T47D (cell line): ENCODE results near the gene RBM33.
"Not testable (repeated sequence)": the region's sequence is repeated elsewhere in the genome, so short reads cannot be mapped to it uniquely, and the experiment has no call there.

Experiments
- DNase-seq, 2 experiments: peaks; one replicate each; pipeline versions ENCODE4 v3.0.0 to v3.0.0-alpha.2; 2011 to 2012; ENCODE audit warnings: low read depth in 1 of 2, low spot score in 1 of 2
- JUND ChIP-seq: IDR thresholded peaks from 2 replicates; pipeline ENCODE4 v1.6.1; 2012; ENCODE audit warnings: low read depth
- in situ Hi-C: cut with HindIII; loops from 2 replicates; pipeline ENCODE4 v1.10.0; 2016; ENCODE audit warnings: low sequenced_read_pairs, low pct_unique_long_range_greater_than_20kb

RBM33 gene

DNA sequence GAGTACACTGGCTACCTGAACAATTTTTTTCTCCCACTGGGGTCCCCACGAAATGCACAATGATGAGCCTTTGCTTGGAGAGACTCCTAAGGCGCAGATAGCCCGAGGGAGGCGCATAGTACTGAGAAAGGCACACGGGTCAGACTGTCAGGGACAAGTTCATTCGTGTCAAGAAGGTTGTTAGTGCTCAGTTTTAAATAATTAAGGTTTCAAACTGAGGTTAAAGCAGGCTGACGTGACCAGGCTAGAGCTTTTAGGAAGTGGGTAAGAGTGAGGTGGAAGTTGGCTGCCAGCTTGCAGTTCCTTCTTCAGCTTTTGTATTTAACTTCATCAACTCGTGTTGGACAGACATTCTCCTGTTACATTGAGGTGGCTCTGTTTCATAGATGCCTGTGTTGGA lies 31.6 kb downstream of the RBM33 start:
- in situ Hi-C loops = no loop called here
- no peak for DNase-seq
- TF ChIP-seq JUND = no peak

GRCh38 chr7:155677688-155678087 lies 33.2 kb downstream of the RBM33 start:
- in situ Hi-C loops = no loop called here
- DNase-seq = no peak
- no peak for TF ChIP-seq JUND

- TF ChIP-seq JUND = no peak
- in situ Hi-C loops = no loop called here
- no peak for DNase-seq
Measured at GRCh38 chr7:155680124-155680523, 35.7 kb downstream of the RBM33 start.

- TF ChIP-seq JUND = no peak
- in situ Hi-C loops = no loop called here
- DNase-seq = no peak
Measured at GRCh38 chr7:155680864-155681263, 36.4 kb downstream of the RBM33 start.

DNA sequence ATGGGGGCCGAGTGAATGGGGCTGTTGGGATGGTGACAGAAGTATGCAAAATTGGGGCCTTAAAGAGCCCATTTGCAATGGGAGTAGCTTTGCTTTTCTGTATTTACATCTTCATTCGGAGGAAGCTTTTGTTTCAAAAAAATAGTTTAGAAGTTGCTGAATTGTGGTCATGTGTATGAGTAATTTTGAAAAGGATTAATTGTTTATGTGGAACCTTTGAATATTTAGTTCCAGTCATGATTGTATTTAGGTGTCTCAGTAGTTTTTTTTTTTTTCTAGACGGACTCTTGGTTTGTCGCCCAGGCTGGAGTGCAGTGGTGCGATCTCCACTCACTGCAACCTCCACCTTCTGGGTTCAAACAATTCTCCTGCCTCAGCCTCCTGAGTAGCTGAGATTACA lies 37.2 kb downstream of the RBM33 start:
- no peak for DNase-seq
- in situ Hi-C loops = no loop called here
- no peak for TF ChIP-seq JUND

DNA sequence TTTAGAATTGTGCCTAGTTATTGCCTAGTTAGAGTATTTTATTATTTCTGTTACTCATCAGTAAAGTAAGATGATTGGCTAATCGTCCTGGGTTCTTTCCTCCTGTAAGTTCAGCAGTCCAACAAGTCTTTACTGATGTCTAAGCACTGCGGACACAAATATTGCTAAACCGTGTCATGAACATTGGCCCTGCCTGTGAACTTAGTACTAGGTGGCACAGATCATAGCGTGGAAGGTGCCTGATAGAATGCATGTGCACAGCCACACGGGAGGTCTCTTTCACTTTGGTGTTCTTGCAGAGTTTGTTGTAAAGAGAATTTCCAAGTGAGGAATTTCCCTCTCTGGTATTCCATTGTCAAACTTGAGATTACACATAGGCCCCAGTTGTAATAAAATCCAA lies 38.0 kb downstream of the RBM33 start:
- TF ChIP-seq JUND = no peak
- in situ Hi-C loops = no loop called here
- DNase-seq = no peak

- no peak for DNase-seq
- no peak for TF ChIP-seq JUND
- in situ Hi-C loops = no loop called here
Measured at GRCh38 chr7:155683098-155683497, 38.6 kb downstream of the RBM33 start.

DNA sequence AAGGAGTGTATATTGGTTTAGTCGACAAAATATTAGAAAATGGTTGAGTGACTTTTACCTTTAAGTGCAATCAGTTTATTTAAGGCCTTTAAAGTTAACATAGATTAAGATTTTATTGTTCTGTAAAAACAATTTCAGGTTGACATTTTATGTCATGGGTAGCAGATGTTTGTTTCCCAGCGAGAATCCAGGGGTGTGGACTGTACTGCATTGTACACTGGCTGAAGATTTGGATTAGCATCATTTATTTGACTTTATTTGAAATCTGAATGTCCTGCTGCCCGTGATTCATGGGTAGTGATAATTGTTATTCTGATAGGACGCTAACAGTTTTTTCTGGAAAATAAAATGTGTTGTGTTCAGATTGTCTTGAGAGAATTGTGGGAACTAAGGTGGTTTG lies 39.3 kb downstream of the RBM33 start:
- in situ Hi-C loops = no loop called here
- no peak for DNase-seq
- TF ChIP-seq JUND = no peak

DNA sequence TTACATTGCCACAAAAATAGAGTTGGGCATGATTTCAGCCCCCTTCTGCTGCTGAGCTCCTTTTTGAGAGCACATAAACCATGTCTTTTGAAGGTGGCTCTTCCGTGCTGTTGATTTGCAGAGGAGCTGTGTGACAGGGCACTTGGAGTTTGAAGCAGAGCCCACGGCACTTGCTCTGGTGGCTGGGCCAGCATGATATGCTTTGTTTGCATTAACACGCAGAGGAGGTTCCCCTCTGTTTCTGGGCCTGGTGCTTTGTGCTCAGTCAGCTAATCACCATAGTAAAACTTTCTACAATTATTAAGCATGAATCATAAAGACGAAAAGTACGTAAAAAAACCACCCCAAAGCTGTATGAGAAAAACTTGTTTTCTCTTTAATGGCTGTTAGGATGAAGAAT lies 40.1 kb downstream of the RBM33 start:
- TF ChIP-seq JUND = no peak
- in situ Hi-C loops = no loop called here
- no peak for DNase-seq

DNA sequence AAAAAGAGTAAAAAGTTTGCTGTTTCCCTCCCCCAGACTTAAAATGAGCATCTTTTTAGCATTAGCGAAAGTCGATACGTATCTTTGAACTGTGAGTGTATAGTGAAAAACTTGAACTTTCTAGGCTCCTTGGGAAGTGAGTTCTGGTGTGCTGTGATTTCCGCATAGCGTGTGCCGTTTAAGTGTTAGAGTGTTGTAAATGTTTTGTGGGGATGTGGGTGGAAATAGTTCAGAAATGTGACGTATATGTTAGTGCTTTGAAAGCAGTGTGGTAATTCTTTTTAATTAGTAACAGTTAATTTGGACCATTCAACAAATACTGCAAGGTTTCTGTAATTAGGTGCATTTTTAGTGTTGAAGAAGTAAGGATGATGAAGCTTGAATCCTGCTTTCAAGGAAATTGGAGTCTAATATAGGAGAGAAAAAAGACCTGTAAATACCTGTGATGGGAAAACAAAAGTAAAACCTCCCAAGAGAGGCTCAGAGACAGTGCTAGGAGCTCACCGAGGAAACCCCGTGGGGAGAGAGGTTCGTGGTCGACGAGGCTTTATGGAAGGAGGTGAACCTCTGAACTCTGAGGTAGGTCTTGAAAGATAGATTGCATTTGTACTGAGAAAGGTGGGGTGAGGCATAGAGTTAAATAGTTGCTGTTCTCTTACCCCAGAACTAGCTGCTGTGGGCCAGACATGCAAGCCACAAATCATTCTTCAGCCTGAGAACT lies 40.8 kb downstream of the RBM33 start:
- TF ChIP-seq JUND = no peak
- no peak for DNase-seq
- in situ Hi-C loops = no loop called here

DNA sequence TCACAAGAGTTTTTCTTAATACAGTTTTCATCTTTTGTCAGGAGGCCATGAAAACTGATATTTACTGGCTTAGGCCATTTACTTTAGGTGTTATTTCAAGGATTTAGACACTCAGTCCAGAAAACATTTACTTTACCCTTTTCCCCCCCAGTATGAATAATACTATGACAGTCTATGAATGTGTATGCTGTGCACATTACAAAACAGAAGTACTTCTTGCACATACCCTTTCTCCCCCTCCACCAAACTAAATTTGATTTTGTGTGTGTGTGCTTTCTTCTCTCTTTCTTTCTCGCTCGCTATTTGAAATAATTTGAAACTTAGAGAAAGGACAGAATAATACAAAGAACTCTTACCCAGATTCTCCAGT lies 41.3 kb downstream of the RBM33 start:
- no peak for DNase-seq
- in situ Hi-C loops = no loop called here
- no peak for TF ChIP-seq JUND

DNA sequence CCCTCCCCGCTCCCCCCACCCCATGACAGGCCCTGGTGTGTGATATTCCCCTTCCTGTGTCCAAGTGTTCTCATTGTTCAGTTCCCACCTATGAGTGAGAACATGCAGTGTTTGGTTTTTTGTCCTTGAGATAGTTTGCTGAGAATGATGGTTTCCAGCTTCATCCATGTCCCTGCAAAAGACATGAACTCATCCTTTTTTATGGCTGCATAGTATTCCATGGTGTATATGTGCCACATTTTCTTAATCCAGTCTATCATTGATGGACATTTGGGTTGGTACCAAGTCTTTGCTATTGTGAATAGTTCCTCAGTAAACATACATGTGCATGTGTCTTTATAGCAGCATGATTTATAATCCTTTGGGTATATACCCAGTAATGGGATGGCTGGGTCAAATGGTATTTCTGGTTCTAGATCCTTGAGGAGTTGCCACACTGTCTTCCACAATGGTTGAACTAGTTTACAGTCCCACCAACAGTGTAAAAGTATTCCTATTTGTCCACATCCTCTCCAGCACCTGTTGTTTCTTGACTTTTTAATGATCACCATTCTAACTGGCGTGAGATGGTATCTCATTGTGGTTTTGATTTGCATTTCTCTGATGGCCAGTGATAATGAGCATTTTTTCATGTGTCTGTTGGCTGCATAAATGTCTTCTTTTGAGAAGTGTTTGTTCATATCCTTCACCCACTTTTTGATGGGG lies 42.3 kb downstream of the RBM33 start:
- DNase-seq, in situ Hi-C loops: not testable (repeated sequence)

DNA sequence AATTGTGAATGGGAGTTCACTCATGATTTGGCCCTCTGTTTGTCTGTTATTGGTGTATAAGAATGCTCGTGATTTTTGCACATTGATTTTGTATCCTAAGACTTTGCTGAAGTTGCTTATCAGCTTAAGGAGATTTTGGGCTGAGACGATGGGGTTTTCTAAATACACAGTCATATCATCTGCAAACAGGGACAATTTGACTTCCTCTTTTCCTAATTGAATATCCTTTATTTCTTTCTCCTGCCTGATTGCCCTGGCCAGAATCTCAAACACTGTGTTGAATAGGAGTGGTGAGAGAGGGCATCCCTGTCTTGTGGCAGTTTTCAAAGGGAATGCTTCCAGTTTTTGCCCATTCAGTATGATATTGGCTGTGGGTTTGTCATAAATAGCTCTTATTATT lies 43.8 kb downstream of the RBM33 start:
- in situ Hi-C loops, DNase-seq: not testable (repeated sequence)

- in situ Hi-C loops = not testable (repeated sequence)
Measured at GRCh38 chr7:155690655-155691054, 46.2 kb downstream of the RBM33 start.

More at GRCh38 chr7:155690655-155691054, 46.2 kb downstream of the RBM33 start:
- DNase-seq = not testable (repeated sequence)
